Tibial nerve (tissue), 4 donors: ENCODE results near the gene PARD6G.

Experiments used
- CTCF ChIP-seq, 5 experiments: fragments of 200-600 bp in 3 of 5; fragments of 450-650 bp in 2 of 5; sonication (generic) in 3 of 5; IDR thresholded peaks; one replicate each; pipeline ENCODE4 v1.5.1; 2016 to 2019; ENCODE audit warnings: antibody characterized with exemption in 5 of 5, mild to moderate bottlenecking in 3 of 5, moderate library complexity in 2 of 5
- EP300 ChIP-seq, 2 donors: sonication (generic); formaldehyde crosslinking; IDR thresholded peaks; one replicate each; pipeline ENCODE4 v1.6.1; 2017; ENCODE audit warnings: antibody characterized with exemption in 2 of 2, mild to moderate bottlenecking in 1 of 2
- POLR2A ChIP-seq, 2 donors: fragments of 450-650 bp; IDR thresholded peaks; one replicate each; pipeline ENCODE4 v1.6.1; 2017; ENCODE audit warnings: antibody characterized with exemption in 2 of 2, mild to moderate bottlenecking in 2 of 2, moderate library complexity in 2 of 2

GRCh38 chr18:80201739-80202138 is 45.6 kb downstream of the PARD6G start:
- TF ChIP-seq EP300 (IDR thresholded peaks at IDR 0.05) (no peak), CTCF (IDR thresholded peaks at IDR 0.05) (no peak), POLR2A (IDR thresholded peaks at IDR 0.05) (no peak)
